Activated CD4-positive, alpha-beta T cell treated with anti-CD3 and anti-CD28 coated beads, Interleukin-2, amount 50 U/mL, for 24 hours (primary cell): ENCODE measurements around the gene CDH16.
"Not testable (repeated sequence)": the region's sequence is repeated elsewhere in the genome, so short reads cannot be mapped to it uniquely, and the experiment has no call there.

Experiments used
- DNase-seq, 2 donors: peaks; one replicate each; pipeline ENCODE4 v3.0.0-alpha.2; 2020; ENCODE audit warnings: low read depth in 1 of 2, low spot score in 1 of 2

CDH16 gene, protein sequence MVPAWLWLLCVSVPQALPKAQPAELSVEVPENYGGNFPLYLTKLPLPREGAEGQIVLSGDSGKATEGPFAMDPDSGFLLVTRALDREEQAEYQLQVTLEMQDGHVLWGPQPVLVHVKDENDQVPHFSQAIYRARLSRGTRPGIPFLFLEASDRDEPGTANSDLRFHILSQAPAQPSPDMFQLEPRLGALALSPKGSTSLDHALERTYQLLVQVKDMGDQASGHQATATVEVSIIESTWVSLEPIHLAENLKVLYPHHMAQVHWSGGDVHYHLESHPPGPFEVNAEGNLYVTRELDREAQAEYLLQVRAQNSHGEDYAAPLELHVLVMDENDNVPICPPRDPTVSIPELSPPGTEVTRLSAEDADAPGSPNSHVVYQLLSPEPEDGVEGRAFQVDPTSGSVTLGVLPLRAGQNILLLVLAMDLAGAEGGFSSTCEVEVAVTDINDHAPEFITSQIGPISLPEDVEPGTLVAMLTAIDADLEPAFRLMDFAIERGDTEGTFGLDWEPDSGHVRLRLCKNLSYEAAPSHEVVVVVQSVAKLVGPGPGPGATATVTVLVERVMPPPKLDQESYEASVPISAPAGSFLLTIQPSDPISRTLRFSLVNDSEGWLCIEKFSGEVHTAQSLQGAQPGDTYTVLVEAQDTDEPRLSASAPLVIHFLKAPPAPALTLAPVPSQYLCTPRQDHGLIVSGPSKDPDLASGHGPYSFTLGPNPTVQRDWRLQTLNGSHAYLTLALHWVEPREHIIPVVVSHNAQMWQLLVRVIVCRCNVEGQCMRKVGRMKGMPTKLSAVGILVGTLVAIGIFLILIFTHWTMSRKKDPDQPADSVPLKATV

DNA sequence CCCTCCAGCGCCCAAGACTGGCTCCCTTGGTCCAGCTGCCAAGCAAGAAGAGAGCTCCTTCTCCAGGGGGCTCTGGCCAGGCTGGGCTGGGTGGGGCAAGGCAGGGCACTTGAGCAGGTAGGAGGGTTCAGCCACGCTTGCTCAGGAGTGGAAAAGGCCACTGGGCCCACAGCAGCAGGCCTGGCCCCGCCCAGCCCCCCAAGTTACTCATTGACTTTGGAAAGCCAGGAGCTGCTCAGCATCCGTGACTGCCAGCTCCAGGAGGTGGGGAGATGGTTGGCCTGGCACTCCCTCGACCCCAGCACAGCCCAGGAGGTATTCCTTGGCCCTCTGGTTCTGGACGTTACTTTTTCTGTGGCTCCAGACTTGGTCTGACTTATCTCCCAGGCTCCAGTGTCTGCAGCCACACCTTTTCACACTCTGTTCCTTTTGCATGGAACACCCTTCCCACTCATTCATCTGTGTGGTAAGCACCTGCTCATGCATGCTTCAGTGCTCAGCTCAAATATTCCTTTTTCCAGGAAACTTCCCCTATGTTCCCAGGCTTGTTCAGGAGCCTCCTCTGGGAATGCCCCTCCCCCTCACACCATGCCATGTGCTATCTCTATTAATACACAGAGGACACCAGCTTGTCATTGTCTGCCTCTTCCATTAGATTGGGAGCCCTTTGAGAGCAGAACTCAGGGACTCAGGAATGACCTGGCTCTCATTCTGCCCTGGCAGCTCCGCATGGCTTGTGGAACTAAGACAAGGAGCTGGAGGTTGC lies at the start of gene CDH16:
Gene CDH16 (minus strand): TSS at position 83 of the 766 bp plus-strand sequence. CDS start 820 bp downstream, outside the sequence.
- no peak for DNase-seq

DNA sequence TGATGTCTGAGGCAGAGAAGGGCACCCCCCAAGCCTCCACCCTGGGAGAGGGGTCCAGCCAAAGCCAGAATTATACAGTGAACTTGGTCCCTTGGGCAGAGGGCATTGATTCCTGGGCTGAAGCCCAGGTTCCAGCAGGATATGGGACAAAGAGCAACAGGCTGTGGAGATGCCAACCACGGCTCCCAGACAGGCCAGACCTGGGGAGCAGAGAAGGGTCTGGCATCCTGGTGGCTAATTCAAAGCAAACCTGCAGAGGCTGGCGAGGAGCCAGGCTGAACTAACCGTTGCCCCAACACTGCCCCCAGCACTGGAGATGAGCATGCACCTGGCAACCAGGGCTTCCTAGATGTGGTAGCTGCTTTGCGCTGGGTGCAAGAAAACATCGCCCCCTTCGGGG lies 45.4 kb upstream of the CDH16 start:
- DNase-seq = no peak

DNA sequence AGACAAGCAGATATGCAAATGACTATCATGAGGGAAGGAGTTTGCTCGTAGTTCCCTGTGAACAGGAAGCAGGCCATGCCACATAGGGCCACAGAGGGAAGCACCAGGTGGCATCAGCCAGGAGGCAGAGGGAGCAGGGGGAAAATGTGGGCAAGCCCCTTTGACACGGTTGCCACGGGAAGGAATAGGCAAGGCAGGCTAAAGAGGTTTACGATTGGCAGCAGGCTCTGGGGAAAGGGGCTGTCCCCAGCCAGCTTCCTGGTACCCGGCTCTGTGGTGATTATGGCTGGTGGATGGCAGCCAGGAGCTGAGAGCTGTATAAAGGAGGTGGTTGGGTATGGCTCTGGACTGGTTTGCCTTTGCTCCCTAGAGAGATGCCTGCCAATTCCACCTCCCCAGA lies 43.2 kb upstream of the CDH16 start:
- DNase-seq = no peak

DNA sequence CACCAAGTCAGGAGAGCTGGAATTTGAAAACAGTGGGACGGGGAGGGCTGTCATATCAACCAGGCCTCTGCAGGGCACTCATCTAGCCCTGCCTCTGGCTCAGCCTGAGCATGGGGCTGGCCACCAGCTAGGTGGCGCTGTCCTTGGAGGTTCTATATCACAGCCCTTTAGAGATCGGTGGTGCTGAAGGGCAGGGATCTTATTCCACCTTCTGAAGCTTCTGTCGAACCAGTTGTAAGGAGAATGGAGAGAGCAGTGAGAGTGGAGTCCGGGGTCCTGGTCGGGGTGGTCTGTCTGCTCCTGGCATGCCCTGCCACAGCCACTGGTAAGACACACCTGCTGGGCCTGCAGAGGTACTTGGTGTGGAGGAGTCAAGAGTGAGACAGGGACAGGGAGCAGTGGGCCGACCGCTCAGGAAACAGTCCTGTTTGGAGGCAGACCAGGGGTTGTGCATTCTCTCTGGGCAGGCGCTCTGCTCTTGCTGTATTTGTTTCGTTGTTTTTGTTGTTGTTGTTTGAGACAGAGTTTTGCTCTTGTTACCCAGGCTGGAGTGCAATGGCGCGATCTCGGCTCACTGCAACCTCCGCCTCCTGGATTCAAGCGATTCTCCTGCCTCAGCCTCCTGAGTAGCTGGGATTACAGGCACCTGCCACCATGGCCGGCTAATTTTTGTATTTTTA lies 42.5 kb upstream of the CDH16 start, which contains the start of gene CES3:
Gene CES3 (plus strand): TSS at position 202 of the 680 bp plus-strand sequence. CDS start 42 bp downstream, at position 244.
- DNase-seq = peak in 1 of 2 donors; percentile 46

DNA sequence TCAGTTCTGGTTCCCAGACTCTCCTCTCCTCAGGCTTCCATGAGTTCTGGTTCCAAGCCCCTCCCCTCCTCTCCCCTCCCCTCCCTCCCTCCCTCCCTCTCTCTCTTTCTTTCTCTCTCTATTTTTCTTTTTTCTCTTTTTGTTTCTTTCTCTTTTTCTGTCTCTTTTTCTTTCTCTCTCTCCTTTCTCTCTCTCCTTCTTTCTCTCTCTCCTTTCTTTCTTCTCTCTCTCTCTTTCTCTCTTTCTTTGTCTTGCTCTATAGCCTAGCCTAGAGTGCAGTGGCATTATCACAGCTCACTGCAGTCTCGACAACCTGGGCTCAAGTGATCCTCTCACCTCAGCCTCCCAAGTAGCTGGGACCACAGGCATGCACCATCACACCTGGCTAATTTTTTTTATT lies 41.6 kb upstream of the CDH16 start:
- DNase-seq = no peak

DNA sequence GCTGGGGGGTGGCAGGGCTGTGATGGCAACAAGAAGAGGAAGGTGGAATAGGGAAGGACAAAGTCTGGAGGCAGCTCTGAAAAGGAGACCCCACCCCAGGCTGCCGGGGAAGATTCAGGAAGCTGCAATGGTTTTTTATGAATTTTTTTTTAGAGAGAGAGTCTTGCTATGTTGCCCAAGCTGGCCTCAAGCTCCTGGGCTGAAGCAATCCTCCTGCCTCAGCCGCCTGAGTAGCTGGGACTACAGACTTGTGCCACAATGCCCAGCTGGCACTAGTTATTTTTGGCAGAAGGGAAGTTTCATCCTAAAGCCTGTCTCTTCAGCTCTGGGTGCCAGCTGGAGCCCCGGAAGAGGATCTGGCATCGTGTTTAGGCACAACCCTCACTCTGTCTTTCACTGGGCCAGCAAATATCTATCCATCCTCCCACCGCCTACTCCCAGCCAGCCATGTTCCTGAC lies 41.0 kb upstream of the CDH16 start:
- no peak for DNase-seq

DNA sequence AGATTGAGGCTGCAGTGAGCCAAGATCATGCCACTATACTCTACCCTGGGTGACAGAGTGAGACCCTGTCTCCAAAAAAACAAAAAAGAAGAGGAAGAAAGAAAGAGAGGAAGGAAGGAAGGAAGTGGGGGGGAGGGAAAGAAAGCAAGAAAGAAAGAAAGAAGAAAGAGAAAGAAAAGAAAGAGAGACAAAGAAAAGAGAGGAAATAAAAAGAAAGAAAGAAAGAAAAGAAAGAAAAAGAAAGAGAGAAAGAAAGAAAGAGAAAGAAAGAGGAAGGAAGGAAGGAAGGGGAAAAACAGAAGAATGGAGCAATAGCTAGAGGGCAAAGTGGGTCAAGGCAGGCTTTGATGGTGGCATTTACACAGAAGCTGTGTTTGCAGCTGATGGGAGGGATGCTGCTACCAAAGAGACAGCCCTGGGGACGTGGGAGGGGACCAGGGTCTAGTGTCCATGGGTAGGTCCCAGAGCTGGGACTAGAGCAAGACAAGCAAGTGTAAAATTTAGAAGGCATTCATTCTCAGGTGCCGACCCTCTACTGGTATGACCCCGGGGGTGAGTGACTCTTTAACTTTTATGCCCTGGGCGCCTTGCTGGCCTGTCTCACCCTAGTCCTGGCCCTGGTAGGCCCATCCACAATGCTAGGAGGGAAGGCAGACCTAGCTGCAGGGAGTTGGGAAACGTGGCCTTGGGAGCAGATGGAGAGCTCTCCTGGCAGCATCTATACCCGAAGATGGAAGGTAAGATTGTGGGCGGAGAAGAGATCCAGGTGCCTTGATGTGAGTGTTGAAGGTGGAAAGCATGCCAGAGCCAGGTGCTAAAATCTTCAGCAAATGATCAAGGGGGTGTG lies 40.4 kb upstream of the CDH16 start:
- no peak for DNase-seq

DNA sequence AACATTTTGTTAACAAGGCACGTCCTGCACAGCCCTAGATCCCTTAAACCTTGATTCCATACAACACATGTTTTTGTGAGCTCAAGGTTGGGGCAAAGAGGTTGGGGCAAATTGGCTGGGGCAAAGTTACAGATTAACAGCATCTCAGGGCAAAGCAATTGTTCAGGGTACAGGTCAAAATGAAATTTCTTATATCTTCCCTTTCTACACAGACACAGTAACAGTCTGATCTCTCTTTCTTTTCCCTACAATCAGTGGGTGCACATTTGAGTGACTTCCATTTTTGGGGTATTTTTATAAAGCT lies 37.4 kb upstream of the CDH16 start:
- DNase-seq = not testable (repeated sequence)

DNA sequence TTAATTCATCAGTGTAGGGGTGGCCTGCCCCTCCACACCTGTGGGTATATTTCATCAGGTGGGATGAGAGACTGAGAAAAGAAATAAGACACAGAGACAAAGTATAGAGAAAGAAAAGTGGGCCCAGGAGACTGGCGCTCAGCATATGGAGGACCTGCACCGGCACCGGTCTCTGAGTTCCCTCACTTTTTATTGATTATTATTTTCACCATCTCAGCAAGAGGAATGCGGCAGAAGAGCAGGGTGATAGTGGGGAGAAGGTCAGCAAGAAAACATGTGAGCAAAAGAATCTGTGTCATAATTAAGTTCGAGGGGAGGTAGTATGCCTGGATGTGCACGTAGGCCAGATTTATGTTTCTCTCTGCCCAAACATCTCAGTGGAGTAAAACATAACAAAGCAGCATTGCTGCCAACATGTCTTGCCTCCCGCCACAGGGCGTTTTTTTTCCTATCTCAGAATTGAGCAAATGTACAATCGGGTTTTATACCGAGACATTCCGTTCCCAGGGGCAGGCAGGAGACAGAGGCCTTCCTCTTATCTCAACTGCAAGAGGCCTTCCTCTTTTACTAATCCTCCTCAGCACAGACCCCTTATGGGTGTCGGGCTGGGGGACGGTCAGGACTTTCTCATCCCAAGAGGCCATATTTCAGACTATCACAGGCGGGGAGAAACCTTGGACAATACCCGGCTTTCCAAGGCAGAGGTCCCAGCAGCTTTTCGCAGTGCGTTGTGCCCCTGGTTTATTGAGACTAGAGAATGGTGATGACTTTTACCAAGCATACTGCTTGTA lies 36.9 kb upstream of the CDH16 start:
- not testable (repeated sequence) for DNase-seq

DNA sequence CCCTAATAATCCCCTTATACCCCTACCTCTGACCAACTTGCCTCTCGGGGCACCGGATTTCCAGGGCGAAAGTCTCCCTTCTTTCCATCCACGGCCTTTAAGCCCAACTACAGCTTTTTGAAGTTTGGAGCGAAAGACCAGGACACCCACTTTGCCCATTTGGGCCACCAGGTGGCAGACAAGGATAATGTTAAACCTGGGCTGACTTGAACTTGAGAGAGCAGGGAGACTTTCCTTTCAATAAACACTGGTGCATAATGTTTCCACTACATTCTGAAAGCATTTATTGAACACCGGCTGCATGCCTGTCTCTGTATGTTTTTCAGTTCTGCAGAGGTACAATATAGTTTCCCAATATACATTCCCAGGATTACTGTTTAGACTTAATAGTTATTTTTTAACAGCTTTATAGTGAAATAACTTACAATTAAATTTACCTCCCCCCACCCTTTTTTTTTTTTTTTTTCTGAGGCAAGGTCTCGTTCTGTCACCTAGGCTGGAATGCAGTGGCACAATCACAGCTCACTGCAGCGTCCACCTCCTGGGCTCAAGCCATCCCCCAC lies 35.5 kb upstream of the CDH16 start:
- DNase-seq = peak; percentile 49 to 71

DNA sequence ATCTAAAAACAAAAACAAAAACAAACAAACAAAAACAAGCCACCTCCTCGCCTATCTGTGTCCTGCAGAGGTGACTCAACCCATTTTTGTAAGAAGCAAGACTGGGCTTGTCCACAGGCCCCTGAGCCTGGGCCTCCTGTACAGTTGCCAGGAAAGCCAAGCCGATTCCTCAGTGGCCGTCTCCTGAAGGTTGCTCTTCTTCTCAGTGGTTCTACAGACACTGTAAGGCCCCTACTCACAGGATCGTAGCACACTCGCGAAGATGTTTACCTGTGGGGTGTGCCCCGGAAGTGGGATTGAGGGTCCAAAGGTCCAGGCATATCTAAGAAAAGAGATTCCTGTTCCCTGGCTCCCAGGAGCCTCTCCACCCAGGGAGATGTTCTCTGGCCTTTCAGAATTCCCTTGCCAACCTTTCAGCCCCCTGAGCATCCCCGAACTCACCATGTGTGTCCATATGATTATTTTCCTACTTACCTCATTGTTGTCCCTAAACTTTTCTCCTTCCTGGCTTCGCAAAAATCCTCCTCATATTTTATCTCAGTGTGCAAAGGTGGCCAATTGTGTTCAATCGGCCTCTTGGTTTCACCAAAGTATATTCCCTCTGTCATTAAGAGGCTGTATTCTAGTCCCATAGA lies 34.9 kb upstream of the CDH16 start:
- DNase-seq = no peak

DNA sequence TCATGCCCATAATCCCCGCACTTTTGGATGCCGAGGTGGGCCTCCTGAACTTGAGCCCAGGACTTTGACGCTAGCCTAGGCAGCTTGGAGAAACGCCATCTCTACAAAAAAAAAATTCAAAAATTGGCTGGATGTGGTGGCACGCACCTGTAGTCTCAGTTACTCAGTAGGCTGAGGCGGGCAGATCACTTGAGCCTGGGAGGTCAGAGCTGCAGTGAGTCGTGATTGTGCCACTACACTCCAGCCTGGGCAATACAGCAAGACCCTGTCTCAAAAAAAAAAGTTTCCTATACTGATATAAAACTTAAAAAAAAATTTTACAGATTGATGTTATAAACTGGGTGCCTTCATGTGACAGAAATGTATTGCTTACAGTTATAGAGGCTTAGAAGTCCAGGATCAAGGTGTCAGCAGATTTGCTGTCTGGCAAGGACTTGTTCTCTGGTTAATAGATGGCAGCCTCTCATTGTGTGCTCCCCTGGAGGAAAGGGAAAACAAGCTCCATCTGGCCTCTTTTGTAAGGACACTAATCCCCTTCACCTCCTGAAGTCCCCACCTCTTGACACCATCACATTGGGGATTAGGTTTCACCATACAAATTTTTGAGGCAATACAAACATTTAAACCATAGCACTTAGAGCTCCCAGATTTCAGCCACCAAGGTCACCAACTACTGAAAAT lies 33.9 kb upstream of the CDH16 start:
- no peak for DNase-seq

DNA sequence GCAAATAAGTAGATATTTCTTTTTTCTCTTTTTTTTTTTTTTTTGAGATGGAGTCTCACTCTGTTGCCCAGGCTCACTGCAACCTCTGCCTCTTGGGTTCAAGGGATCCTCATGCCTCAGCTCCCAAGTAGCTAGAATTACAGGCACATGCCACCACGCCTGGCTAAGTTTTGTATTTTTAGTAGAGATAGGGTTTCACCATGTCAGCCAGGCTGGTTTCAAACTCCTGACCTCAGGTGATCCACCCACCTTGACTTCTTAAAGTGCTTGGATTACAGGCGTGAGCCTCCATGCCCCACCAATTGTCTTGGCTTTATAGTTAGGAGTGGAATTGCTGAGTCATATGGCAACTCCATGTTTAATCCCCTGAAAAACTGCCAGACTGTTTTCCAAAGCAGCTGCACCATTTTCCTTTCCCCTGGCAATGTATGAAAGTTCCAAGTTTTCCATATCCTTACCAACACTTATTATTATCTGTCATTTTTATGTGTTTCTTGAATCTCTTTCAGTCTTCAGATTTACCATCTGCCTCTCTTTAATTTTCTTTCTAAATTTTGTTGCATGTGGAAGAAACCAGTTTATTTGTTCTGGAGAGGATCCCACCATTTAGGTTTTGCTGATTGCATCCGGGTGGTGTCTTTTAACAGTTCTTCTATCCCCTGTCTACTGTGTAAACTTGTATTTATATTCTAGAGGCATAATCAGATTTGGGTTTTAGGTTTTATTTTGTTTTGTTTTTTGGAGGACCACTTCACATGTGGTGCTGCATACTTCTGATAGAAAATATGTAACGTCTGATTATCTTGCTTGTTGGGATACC lies 32.5 kb upstream of the CDH16 start:
- DNase-seq = no peak

DNA sequence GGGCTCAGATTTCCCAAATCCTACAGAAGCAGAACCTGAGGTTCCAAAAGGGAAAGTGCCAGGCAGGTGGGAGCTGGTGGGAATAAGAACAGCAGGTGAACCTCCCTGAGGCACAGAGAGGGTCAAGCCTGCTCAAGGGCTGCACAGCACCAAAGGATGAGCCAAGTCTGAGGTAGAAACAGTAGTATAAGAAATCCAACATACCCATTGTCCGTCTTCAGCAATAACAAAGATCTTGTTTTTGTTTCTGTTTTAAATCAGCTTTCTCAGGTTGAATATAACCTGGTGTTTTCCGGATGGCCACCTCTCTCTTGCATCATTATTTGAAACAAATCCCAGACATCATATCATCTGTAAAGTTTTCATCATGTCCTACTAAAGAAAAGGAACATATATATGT lies 31.8 kb upstream of the CDH16 start:
- no peak for DNase-seq

DNA sequence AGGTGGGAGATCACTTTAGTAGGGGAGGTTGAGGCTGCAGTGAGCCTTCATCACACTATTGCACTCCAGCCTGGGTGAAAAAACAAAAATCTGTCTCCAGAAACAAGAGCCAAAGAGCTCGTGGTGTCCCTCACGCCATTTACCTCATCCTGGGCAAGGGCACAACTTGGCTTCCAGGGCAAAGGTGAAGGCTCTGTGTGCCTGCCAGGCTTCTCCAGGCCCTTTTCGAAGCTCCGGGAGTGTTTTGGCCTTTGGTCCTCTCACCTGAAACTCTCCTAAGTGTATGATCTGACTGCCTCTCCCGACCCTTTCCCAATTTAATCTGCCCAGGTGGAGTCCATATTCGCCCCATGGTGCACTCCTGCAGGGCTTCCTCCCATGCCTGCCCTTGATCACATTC lies 30.8 kb upstream of the CDH16 start:
- no peak for DNase-seq

DNA sequence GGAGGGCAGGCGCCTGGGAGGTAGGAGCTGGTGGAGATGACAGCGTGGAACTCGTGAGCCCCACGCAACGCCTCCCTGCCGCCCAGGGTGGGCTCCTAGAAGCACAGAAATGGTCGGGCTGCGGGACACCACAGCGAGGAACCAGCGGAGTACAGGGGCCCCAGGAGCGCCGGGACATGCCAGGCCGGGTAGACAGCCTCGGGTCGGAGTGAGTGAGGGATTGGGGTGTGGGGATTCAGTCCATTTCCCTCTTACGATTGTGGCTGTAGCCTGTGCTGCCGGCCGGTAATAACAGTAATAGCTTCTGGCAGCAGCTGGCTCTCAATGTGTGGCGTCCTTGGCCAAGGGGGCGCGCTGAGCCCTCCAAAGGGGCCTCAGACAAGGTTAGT lies 30.1 kb upstream of the CDH16 start:
- no peak for DNase-seq
